NCI-H2107 treated with DMSO at 0.1 percent for 48 hours (cell line): ENCODE data around the gene MOXD1.

ENCODE experiments used
- DNase-seq: peaks from one replicate; lab custom pipeline; 2025; ENCODE audit not compliant: unreplicated experiment; lab: John Stamatoyannopoulos, UW

MOXD1 gene

DNA sequence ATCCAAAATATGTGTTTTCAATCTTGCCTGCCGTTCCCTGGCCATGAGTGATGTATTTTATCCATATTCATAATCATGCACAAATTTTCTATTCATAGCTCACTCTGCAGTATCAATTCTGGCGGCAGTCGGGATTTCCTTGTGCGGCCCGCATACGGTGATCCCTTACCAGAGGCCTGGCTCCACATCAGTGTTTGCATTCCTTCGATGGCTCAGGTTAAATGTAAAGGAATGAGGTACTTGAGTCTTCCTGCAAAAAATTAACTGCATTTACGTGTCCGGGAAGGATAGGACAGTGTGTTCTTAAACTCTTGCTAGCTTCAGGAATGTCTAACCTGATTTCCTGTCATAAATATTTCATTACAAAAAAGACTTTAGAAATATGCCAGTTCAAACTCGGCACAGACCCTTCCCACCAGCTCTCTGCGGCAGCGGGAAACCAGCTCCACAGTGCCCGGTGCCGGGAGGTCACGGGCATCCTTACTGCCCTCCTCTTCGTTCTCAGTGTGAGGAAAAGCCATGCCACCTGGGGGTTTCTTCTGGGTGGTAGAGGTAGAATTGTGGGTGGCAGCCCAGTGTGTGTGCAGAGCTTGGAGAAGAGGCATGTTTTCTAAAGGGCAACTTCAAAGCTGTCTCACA is 154.5 kb downstream of the MOXD1 start:
- no peak for DNase-seq

DNA sequence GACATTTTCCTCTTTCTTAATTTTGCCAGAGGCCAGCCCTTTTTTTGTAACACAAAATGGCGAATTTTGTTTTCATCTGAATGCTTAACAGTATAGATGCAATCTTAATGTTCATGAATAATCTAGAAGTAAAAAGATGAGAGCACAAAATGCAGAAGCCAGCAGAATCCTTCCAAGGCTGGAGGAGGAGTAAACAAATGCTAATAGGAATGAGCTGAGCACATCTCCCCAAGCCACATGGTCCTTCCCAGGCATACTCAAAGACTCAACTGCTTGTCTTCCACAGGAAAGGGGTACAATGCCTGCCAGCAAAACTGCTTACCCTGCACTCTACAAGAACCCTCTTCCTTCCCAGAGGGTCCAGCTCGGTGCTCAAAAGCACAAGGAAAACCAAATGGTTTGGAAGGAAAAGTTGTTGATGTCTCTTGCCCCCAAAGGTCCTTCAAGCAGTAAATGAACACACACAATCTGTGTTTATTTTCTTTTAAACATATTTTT is 155.1 kb downstream of the MOXD1 start:
- DNase-seq, result no peak
